Kasumi-1 (cell line): ENCODE measurements around the gene HNF1A.
A peak's percentile ranks its signal among the peaks of the same experiment; 100 is the strongest.
"Not testable (repeated sequence)": the region's sequence is repeated elsewhere in the genome, so short reads cannot be mapped to it uniquely, and the experiment has no call there.

Experiments used
- DNase-seq, 2 experiments: peaks; one replicate each; lab custom pipeline; 2025; lab: John Stamatoyannopoulos, UW

The HNF1A gene

GRCh38 chr12:121010860-121011259, 32.5 kb downstream of the HNF1A start:
- no peak for DNase-seq

GRCh38 chr12:121011820-121012219, 33.5 kb downstream of the HNF1A start:
- DNase-seq = no peak

- peak in 1 of 2 experiments; percentile 10 for DNase-seq
These were observed 35.4 kb downstream of the HNF1A start for GRCh38 chr12:121013715-121014114.

GRCh38 chr12:121015825-121016766, 37.8 kb downstream of the HNF1A start, which contains the start of gene C12orf43:
TSS of gene C12orf43 (minus strand) at chr12:121016487. CDS start at chr12:121016474, 13 bp downstream.
- peak; percentile 90 to 95 for DNase-seq

GRCh38 chr12:121017966-121018491, 39.7 kb downstream of the HNF1A start:
- no peak for DNase-seq

- DNase-seq = no peak
These were observed 40.7 kb downstream of the HNF1A start for GRCh38 chr12:121018860-121019617.

GRCh38 chr12:121021754-121022153, 43.4 kb downstream of the HNF1A start:
- no peak for DNase-seq

GRCh38 chr12:121022713-121023112, 44.4 kb downstream of the HNF1A start:
- no peak for DNase-seq

GRCh38 chr12:121023799-121024198, 45.5 kb downstream of the HNF1A start:
- no peak for DNase-seq

- no peak for DNase-seq
These were observed 47.3 kb downstream of the HNF1A start for GRCh38 chr12:121025442-121026226.

- no peak for DNase-seq
These were observed 48.1 kb downstream of the HNF1A start for GRCh38 chr12:121026274-121027045.

GRCh38 chr12:121030576-121031212, 52.4 kb downstream of the HNF1A start:
- no peak for DNase-seq

- DNase-seq = peak; percentile 18 to 46
These were observed 55.4 kb downstream of the HNF1A start for GRCh38 chr12:121033625-121034349.

GRCh38 chr12:121034616-121035305, 56.4 kb downstream of the HNF1A start:
- no peak for DNase-seq

GRCh38 chr12:121036810-121037326, 58.5 kb downstream of the HNF1A start:
- no peak for DNase-seq

GRCh38 chr12:121038861-121039668, 60.7 kb downstream of the HNF1A start, which contains the start of gene OASL:
TSS of gene OASL (minus strand) at chr12:121039246. CDS start at chr12:121038971, 275 bp downstream.
- DNase-seq = peak; percentile 34 to 61

- DNase-seq = no peak
These were observed 64.7 kb downstream of the HNF1A start for GRCh38 chr12:121043067-121043466.

- DNase-seq = not testable (repeated sequence)
These were observed 69.1 kb downstream of the HNF1A start for GRCh38 chr12:121047400-121047799.
